Uterus (tissue), 2 donors: Measurements from ENCODE around the gene SLC8B1.
"Not testable (repeated sequence)": the region's sequence is repeated elsewhere in the genome, so short reads cannot be mapped to it uniquely, and the experiment has no call there.

Experiments
- CTCF ChIP-seq, 4 experiments: fragments of 200-600 bp in 2 of 4; fragments of 450-650 bp in 2 of 4; sonication (generic) in 2 of 4; IDR thresholded peaks; one replicate each; pipeline ENCODE4 v1.5.1; 2016 to 2019; ENCODE audit warnings: antibody characterized with exemption in 4 of 4, mild to moderate bottlenecking in 2 of 4, moderate library complexity in 1 of 4
- POLR2A ChIP-seq, 2 donors: fragments of 450-650 bp; IDR thresholded peaks; one replicate each; pipeline ENCODE4 v1.6.1; 2016; ENCODE audit warnings: antibody characterized with exemption in 2 of 2, mild to moderate bottlenecking in 1 of 2, moderate library complexity in 1 of 2

GRCh38 chr12:113354192-113354591 is 19.3 kb upstream of the SLC8B1 start:
- TF ChIP-seq CTCF, POLR2A (IDR thresholded peaks at IDR 0.05): not testable (repeated sequence)
